RWPE1 (cell line): ENCODE data around the gene EPHB1.

ENCODE experiments used
- CTCF ChIA-PET: fragments of 350-600 bp; sonication (Branson Sonifier 250); formaldehyde crosslinking; extraction: SDS; loops from one replicate; lab custom pipeline; 2021; lab: Yijun Ruan, JAX
- POLR2A ChIA-PET: fragments of 400-600 bp; formaldehyde crosslinking; extraction: SDS; loops from one replicate; lab custom pipeline; 2020; ENCODE audit warnings: antibody characterized with exemption; ENCODE audit not compliant: low non-redundant PET; lab: Yijun Ruan, JAX
- DNase-seq: peaks from one replicate; pipeline ENCODE4 v3.0.0; 2012; ENCODE audit warnings: low spot score
- H3K27ac ChIP-seq: fragments of 450-650 bp; 2 replicates; pipeline ENCODE4 v1.5.1; 2017
- CTCF ChIP-seq: fragments of 450-650 bp; conservative IDR thresholded peaks from 2 replicates; pipeline ENCODE4 v1.5.1; 2017; ENCODE audit warnings: low read depth, mild to moderate bottlenecking

EPHB1 gene

GRCh38 chr3:135133905-135134683 is 339.0 kb downstream of the EPHB1 start:
- POLR2A ChIA-PET = no interaction called here
- no peak for TF ChIP-seq CTCF
- no peak overlapping the region for H3K27ac ChIP-seq
- CTCF ChIA-PET = no interaction called here
- DNase-seq = no peak

GRCh38 chr3:135134684-135135075 is 339.6 kb downstream of the EPHB1 start:
- no peak for TF ChIP-seq CTCF
- ChIA-PET POLR2A (no interaction called here), CTCF (no interaction called here)
- no peak for DNase-seq
- no peak overlapping the region for H3K27ac ChIP-seq

- H3K27ac ChIP-seq = no peak overlapping the region
- no peak for TF ChIP-seq CTCF
- ChIA-PET CTCF (no interaction called here), POLR2A (no interaction called here)
- no peak for DNase-seq
Measured at GRCh38 chr3:135135445-135135844, 340.4 kb downstream of the EPHB1 start.

- ChIA-PET POLR2A (no interaction called here), CTCF (no interaction called here)
- no peak for DNase-seq
Measured at GRCh38 chr3:135136361-135137100, 341.5 kb downstream of the EPHB1 start.

GRCh38 chr3:135137296-135137695 is 342.2 kb downstream of the EPHB1 start:
- CTCF ChIA-PET = no interaction called here
- POLR2A ChIA-PET = no interaction called here
- TF ChIP-seq CTCF = no peak
- no peak overlapping the region for H3K27ac ChIP-seq
- DNase-seq = no peak

More at GRCh38 chr3:135136361-135137100, 341.5 kb downstream of the EPHB1 start:
- TF ChIP-seq CTCF = no peak
- H3K27ac ChIP-seq = no peak overlapping the region

- H3K27ac ChIP-seq = no peak overlapping the region
- POLR2A ChIA-PET = interaction anchor here (0.6 kb wide), 1 partner anchor 42 kb away, joined by 3 read pairs; no protein-coding TSS in a partner anchor
- DNase-seq = no peak
- CTCF ChIA-PET = interaction anchor here (0.6 kb wide), 1 partner anchor 91 kb away, joined by 6 read pairs; no protein-coding TSS in a partner anchor
- no peak for TF ChIP-seq CTCF
Measured at GRCh38 chr3:135138776-135139175, 343.7 kb downstream of the EPHB1 start.
